NCI-H2107 (cell line): ENCODE data around the gene PIP5K1B.

ENCODE experiments used
- DNase-seq: peaks from one replicate; lab custom pipeline; 2025; lab: John Stamatoyannopoulos, UW

The PIP5K1B gene

GRCh38 chr9:68739621-68740174 lies 34.7 kb downstream of the PIP5K1B start:
- no peak for DNase-seq

DNA sequence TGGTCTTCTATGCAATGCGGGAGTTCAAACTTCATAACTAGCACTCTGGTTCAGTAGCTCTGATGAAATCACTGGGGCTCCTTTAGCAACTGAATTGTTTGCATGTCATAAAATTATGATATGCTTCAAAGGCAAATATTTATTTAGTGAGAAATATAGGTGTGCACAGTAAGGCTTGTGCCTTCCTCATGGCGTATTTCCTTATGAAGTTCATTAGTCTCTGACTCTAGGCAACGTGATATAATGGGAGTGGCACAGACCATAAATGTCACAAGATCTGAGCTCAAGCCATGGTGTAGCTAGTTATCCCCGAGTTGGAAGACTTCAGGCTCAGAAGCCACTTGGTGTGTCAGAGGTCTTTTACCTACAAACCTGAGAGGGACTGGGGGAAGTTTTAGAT lies 35.5 kb downstream of the PIP5K1B start:
- no peak for DNase-seq

DNA sequence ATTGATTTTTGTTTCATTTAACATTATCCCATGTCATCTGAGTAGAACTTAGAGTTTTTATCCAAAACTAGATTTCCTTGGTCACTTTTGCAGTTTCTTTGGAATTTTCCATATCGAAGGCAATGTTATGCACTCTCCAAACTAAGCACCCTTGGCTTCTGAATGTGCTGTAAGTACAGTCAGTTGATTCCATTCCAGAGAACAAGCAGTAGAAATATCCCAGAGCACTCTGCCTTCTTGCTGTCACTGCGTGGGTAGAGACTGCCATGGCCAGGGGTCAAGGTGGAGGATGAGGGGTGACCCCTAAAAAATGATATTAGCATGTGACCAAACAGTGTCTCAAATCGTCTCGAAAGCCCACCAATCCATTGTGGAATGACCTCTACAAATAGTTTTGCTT lies 36.2 kb downstream of the PIP5K1B start:
- no peak for DNase-seq

- no peak for DNase-seq
Observed at GRCh38 chr9:68741704-68742332, 36.8 kb downstream of the PIP5K1B start.

GRCh38 chr9:68742333-68742730 lies 37.3 kb downstream of the PIP5K1B start:
- DNase-seq: no peak

GRCh38 chr9:68744426-68744825 lies 39.4 kb downstream of the PIP5K1B start:
- DNase-seq: no peak

GRCh38 chr9:68746525-68746924 lies 41.5 kb downstream of the PIP5K1B start:
- no peak for DNase-seq

DNA sequence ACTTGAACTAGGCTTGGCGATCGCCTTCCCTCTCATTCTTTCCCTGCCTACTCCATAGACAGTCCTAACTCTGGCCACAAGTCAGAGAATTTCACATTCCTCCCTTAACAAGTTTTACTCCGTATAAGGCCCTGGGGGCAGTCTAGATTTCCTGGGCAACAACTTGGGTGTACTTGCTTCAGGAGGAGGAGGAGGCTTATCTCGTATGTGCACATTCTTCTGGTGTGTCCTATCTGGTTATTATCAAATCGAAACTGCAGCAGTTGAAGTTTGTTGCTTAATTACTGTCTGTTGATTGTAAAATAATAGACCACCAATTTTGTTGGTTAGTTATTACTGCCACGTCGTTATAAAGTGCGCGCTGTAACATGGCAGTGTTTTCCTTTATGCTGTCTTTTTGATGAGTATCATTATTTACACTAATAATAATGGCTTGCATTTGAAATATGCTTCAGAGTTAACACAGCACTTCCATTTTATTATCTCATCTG lies 42.0 kb downstream of the PIP5K1B start:
- DNase-seq: no peak

DNA sequence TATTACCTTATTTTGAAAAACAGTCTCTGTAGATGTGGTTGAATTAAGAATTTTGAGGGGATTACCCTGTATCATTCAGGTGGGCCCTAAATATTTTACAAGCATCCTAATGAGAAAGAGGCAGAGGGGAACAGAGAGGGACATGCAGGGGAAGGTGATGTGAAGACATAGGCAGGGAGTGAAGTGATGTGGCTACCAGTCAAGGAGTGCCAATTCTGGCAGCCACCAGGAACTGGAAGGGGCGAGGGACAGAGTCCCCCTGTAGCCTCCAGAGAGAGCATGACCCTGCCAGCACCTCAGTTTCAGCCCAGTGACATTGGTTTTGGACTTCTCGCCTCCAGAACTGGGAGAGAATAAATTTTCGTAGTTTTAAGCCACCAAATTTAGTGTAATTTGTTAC lies 44.1 kb downstream of the PIP5K1B start:
- DNase-seq: no peak

DNA sequence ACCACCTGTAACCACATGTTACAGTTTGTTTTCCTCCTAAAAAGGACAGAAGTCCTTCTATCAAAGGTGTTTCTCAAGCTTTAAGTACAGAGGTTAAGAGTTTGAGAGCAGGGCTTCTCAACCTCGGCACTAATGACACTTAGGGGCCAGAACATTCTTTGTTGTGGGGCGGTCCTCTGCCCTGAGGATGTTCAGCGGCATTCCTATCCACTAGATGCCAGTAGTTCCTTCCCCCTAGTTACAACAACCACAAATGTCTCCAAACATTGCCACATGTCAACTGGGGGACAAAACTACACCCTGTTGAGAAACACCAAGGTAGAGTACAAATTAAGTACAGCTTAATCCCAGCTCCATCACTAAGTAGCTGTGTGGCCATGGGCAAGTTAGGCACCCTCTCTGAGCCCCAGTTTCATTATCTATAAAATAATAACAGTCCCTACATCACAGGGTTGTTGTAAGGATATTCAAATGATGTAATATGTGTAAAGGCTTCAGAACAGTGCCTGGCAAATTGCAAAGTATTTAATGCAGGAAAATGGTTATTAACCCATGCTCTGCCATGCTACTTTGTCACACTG lies 44.6 kb downstream of the PIP5K1B start:
- no peak for DNase-seq

- no peak for DNase-seq
Observed at GRCh38 chr9:68750255-68750654, 45.2 kb downstream of the PIP5K1B start.

- DNase-seq: no peak
Observed at GRCh38 chr9:68750786-68751185, 45.7 kb downstream of the PIP5K1B start.

GRCh38 chr9:68751556-68751955 lies 46.5 kb downstream of the PIP5K1B start:
- DNase-seq: no peak

- no peak for DNase-seq
Observed at GRCh38 chr9:68755051-68755450, 50.0 kb downstream of the PIP5K1B start.

DNA sequence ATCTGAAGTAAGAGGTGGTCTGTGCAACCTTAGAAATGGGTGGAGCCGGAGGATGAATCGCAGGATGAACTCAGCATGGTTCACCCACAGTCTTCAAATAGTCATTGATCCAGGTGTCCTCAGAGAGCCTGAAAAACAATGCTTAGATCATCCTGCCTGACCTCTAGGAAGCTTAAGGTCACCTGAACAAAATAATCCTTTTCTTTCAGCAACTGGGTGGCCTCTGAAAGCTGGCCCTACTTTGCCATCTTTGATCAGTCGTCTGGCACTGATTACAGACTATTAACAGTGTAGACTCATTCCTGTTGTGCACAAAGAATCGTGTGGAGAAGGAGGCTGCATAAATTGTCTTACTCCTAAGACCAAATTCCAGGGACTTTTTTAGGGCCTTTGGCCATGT lies 50.7 kb downstream of the PIP5K1B start:
- DNase-seq: no peak

DNA sequence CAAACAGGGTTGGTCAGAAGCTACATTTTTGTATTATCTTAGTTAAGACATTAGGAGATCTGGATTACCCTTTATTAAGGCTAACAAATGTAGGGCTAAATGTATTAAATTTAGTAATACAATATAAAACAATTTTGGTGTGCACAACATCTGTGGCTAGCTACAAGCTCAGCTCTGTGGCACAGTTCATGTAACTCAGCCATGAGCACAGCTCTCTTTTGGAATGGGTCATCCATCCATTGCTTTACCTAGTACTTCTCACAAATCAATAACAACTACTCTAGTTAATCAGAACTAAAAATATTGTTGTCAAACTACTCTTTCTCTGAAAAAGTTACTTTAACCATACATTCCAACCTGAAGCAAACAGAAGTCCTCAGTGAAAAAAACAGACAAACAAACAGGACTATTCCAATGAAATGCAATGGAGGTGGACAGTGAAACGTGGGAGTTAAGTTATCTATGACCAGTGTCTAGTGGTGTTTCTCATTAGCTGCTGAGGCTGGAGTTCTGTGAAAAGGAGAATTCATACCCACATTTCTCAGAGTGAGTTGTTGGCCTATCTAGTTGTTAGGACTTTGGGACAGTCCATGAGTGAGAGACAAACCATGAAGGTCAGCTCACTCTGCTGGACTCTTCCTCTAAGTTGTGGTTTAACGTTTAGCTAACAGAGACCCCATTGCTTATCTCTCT lies 55.1 kb downstream of the PIP5K1B start:
- DNase-seq: no peak

GRCh38 chr9:68760674-68761333 lies 55.8 kb downstream of the PIP5K1B start:
- DNase-seq: no peak

DNA sequence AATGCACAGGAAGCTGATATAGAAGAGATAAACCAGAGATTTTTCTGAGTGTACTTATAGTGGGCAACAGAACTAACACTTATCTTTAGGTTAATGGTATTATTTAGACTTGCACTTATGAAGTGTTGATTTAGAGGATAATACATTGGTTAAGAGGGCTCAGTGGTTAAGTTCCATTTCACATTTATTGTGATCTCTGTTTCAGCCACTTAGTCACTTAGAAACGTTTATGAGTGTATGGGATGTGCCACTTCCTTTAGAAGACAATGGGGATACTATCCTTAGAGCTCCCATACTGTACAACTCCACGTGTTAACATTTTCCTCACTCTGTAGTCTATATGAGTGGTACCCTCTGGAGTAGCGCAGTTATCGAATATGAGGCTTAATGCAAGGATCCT lies 57.5 kb downstream of the PIP5K1B start:
- DNase-seq: no peak

DNA sequence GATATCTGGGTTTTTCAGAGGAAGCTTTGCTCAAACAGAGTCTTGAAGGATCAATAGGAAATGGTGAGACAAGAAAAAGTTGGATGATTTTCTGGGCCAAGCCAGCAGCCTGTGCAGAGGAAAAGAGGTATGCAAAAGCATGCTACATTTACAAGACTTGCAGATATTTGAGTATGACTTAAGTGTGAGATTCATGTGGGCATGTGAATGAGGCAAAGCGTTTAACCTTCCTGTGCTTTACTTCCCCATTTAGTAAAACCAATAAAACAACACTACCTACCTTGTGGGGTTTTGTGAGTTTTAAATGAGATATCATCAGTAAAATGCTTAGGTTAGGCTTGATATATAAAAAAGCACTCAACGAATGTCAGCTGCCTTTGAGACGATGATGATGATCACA lies 58.1 kb downstream of the PIP5K1B start:
- no peak for DNase-seq

- DNase-seq: no peak
Observed at GRCh38 chr9:68768619-68769018, 63.6 kb downstream of the PIP5K1B start.

DNA sequence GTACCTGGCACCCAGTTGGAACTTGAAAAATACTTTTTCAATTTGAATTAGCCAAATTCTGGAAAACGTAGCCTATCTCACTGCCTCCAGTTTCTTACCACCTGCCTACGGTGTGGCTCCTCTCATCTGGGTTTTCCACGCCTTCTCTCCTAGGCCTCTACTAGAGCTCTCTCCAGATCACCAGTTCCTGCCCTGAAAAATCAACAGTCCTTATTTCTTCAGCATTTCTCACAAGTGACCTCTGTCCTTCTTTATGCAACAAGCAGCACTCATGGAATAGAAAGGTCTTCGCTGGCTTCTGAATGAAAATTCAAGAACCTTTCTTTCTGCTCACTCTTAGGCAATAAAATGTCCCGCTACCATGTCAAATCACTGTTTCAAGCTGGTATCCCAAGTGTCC lies 64.8 kb downstream of the PIP5K1B start:
- DNase-seq: no peak

- no peak for DNase-seq
Observed at GRCh38 chr9:68771376-68771775, 66.3 kb downstream of the PIP5K1B start.
